HCEC 1CT (cell line): ENCODE data around the gene CASP8.

Source experiments
- DNase-seq: peaks from one replicate; pipeline ENCODE4 v3.0.0-alpha.2; 2017

The CASP8 gene

GRCh38 chr2:201260302-201260800 is at the start of gene CASP8:
TSS of gene CASP8 (plus strand) at chr2:201260536. CDS start at chr2:201266487, 5,951 bp downstream.
- DNase-seq = peak; percentile 86

- no peak for DNase-seq
Observed at GRCh38 chr2:201215963-201216362, 44.4 kb upstream of the CASP8 start.

- DNase-seq = no peak
Observed at GRCh38 chr2:201216918-201217317, 43.4 kb upstream of the CASP8 start.

- DNase-seq = peak; percentile 38
Observed at GRCh38 chr2:201218780-201219179, 41.6 kb upstream of the CASP8 start.

GRCh38 chr2:201219328-201220096 is 40.8 kb upstream of the CASP8 start:
- no peak for DNase-seq

GRCh38 chr2:201220102-201220570 is 40.2 kb upstream of the CASP8 start:
- no peak for DNase-seq

- no peak for DNase-seq
Observed at GRCh38 chr2:201223089-201224073, 37.0 kb upstream of the CASP8 start.

- peak; percentile 30 for DNase-seq
Observed at GRCh38 chr2:201228271-201228911, 31.9 kb upstream of the CASP8 start.

- no peak for DNase-seq
Observed at GRCh38 chr2:201228912-201229290, 31.4 kb upstream of the CASP8 start.

- peak; percentile 91 for DNase-seq
Observed at GRCh38 chr2:201231781-201232466, 28.4 kb upstream of the CASP8 start.

GRCh38 chr2:201232467-201232815 is 27.9 kb upstream of the CASP8 start:
- DNase-seq = no peak

- DNase-seq = no peak
Observed at GRCh38 chr2:201233192-201233811, 27.0 kb upstream of the CASP8 start.

GRCh38 chr2:201233812-201234662 is 26.3 kb upstream of the CASP8 start:
- no peak for DNase-seq

- DNase-seq = no peak
Observed at GRCh38 chr2:201234663-201235135, 25.6 kb upstream of the CASP8 start.

- peak; percentile 73 for DNase-seq
Observed at GRCh38 chr2:201235860-201236811, 24.2 kb upstream of the CASP8 start.

- DNase-seq = no peak
Observed at GRCh38 chr2:201237486-201238123, 22.7 kb upstream of the CASP8 start.

GRCh38 chr2:201239167-201239935 is 21.0 kb upstream of the CASP8 start:
- DNase-seq = peak; percentile 50
